HepG2 (cell line): ENCODE results near the gene RBSN. TPM values are rescaled to one million over a fixed set of nuclear protein-coding genes. Genes with fewer than 3 reads are reported as not detected.
A peak's percentile ranks its signal among the peaks of the same experiment; 100 is the strongest.

ENCODE experiments used
- FOXP1 ChIP-seq, 2 experiments: fragments of 450-650 bp in 1 of 2; IDR thresholded peaks; 2 replicates each; pipeline ENCODE4 v1.6.1; 2017 to 2018; ENCODE audit warnings: antibody characterized with exemption in 1 of 2
- GABPA ChIP-seq, 2 experiments: IDR thresholded peaks; 2 replicates each; pipeline ENCODE4 v1.6.1; 2011 to 2016; ENCODE audit warnings: low read depth in 2 of 2, low read length in 1 of 2, missing biosample characterization in 1 of 2, missing genetic modification characterization in 1 of 2
- GATAD2A ChIP-seq: IDR thresholded peaks from 2 replicates; pipeline ENCODE4 v1.6.1; 2016
- NR1H2 ChIP-seq: sonication (generic); formaldehyde crosslinking; IDR thresholded peaks from 2 replicates; pipeline ENCODE4 v1.8.1; 2022; ENCODE audit warnings: low read depth, missing genetic modification reagents, borderline replicate concordance
- SALL2 ChIP-seq: sonication (generic); formaldehyde crosslinking; IDR thresholded peaks from 2 replicates; pipeline ENCODE4 v1.8.1; 2023; ENCODE audit warnings: mild to moderate bottlenecking, missing genetic modification reagents, inconsistent platforms
- SP2 ChIP-seq: sonication (generic); formaldehyde crosslinking; IDR thresholded peaks from 2 replicates; pipeline ENCODE4 v1.5.1; 2020; ENCODE audit warnings: mild to moderate bottlenecking, missing genetic modification reagents
- SP5 ChIP-seq: IDR thresholded peaks from 2 replicates; pipeline ENCODE4 v1.6.1; 2016; ENCODE audit warnings: low read depth, borderline replicate concordance
- U2AF1 ChIP-seq: fragments of 200-400 bp; formaldehyde crosslinking; optimal IDR thresholded peaks from 2 replicates; pipeline ENCODE3; 2017; ENCODE audit warnings: mild to moderate bottlenecking, low read depth, low read length
- ZNF124 ChIP-seq: sonication (generic); formaldehyde crosslinking; IDR thresholded peaks from 2 replicates; pipeline ENCODE4 v1.4.0; 2020; ENCODE audit warnings: missing genetic modification reagents
- ZNF251 ChIP-seq: sonication (generic); formaldehyde crosslinking; IDR thresholded peaks from 2 replicates; pipeline ENCODE4 v1.9.0; 2021; ENCODE audit warnings: mild to moderate bottlenecking, missing genetic modification reagents
- ZNF256 ChIP-seq: sonication (generic); formaldehyde crosslinking; conservative IDR thresholded peaks from 2 replicates; pipeline ENCODE4 v1.4.0; 2020; ENCODE audit warnings: missing genetic modification reagents
- ZNF550 ChIP-seq: sonication (generic); formaldehyde crosslinking; IDR thresholded peaks from 2 replicates; pipeline ENCODE4 v1.4.0; 2020; ENCODE audit warnings: mild to moderate bottlenecking, missing genetic modification reagents, borderline replicate concordance
- ZNF572 ChIP-seq: sonication (generic); formaldehyde crosslinking; IDR thresholded peaks from 2 replicates; pipeline ENCODE4 v1.5.1; 2020; ENCODE audit warnings: mild to moderate bottlenecking, missing genetic modification reagents
- ZNF629 ChIP-seq: sonication (generic); formaldehyde crosslinking; conservative IDR thresholded peaks from 2 replicates; pipeline ENCODE4 v1.5.0; 2020; ENCODE audit warnings: missing genetic modification reagents
- polyA plus RNA-seq, 8 experiments: library from polyadenylated mRNA; depleted of rRNA in 3 of 8; stranded (reverse) in 7 of 8; unstranded in 1 of 8; fragments of >200 nt; fragmentation: Illumina TruSeq in 4 of 8; extraction: Trizol in 4 of 8; gene quantifications; 2 replicates each; pipeline versions ENCODE4 v1.2.1 to v1.2.3, GENCODE V29; 2011 to 2016; ENCODE audit warnings: low read depth in 4 of 8, missing spikeins in 1 of 8, mixed read lengths in 1 of 8; ENCODE audit not compliant: insufficient read depth in 1 of 8
- total RNA-seq, 5 experiments: library from RNA; depleted of rRNA; stranded (reverse); fragments of >200 nt; fragmentation: Illumina TruSeq; extraction: Trizol; gene quantifications; 2 replicates each; pipeline ENCODE4 v1.2.3, GENCODE V29; 2016; ENCODE audit warnings: low read depth in 1 of 5
- TF ChIP-seq, protein P1 (sequence below): sonication (generic); formaldehyde crosslinking; IDR thresholded peaks from 2 replicates; pipeline ENCODE4; 2020; ENCODE audit warnings: missing genetic modification reagents, mild to moderate bottlenecking, borderline replicate concordance
- TF ChIP-seq, protein P2 (sequence below): sonication (generic); formaldehyde crosslinking; IDR thresholded peaks from 2 replicates; pipeline ENCODE4 v1.8.0; 2022; ENCODE audit warnings: missing genetic modification reagents, low read depth, mild to moderate bottlenecking, borderline replicate concordance
- TF ChIP-seq, protein P3 (sequence below): sonication (generic); formaldehyde crosslinking; IDR thresholded peaks from 2 replicates; pipeline ENCODE4 v1.4.0; 2020; ENCODE audit warnings: missing genetic modification reagents
- TF ChIP-seq, protein P4 (sequence below): sonication (generic); IDR thresholded peaks from 2 replicates; pipeline ENCODE4 v1.6.1; 2016; ENCODE audit warnings: low read depth, borderline replicate concordance
- TF ChIP-seq, protein P5 (sequence below): sonication (generic); formaldehyde crosslinking; IDR thresholded peaks from 2 replicates; pipeline ENCODE4 v1.4.0; 2020; ENCODE audit warnings: missing genetic modification reagents, borderline replicate concordance
- TF ChIP-seq, protein P6 (sequence below): IDR thresholded peaks from 2 replicates; pipeline ENCODE4 v1.6.1; 2018; ENCODE audit warnings: missing genetic modification reagents, mild to moderate bottlenecking, missing compliant biosample characterization

RBSN gene
- total and polyA plus RNA-seq, 2 of the 13 experiments (the other 11 are each of a cell fraction or from before 2014, with no cell fraction given), result 7.9 to 11.8 TPM

DNA sequence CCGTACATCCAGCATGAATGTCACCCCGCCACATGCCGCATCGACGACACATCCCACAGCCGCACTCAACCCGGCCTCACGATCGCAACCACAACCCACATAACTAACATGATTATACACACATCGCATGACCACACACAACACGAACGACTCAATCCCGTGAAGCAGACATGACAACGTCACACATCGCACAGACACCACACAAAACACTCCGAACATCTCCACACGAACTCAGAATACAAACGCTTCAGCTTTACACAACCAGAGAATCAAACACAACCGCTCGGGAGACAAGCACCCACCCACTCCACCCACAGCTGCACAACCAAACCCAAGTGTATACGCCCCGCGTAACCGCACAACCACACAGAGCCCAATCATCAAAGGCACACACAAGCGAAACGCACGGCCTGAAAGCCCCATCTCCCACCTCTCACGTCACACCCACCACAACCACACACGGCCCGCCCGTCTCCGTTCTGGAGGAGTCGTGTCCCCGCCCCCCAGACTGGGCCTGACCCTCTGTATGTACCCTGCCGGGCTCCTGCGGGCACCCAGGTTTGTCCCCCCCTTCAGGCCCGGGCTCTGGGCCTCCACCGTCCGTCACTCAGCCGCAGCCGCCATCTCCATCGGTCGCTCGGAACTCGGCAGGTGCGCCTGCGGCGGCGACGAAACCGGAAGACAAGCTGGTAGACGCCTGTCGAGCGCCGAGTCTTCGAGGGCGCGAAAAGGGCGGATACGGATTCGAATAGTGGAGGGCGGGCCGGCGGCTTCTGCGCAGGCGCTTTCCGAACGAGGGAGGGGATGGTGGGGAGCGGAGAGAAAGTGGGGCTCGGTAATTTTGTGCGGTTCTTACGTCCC lies at the start of gene RBSN (continued):
- TF ChIP-seq, protein P1, sequence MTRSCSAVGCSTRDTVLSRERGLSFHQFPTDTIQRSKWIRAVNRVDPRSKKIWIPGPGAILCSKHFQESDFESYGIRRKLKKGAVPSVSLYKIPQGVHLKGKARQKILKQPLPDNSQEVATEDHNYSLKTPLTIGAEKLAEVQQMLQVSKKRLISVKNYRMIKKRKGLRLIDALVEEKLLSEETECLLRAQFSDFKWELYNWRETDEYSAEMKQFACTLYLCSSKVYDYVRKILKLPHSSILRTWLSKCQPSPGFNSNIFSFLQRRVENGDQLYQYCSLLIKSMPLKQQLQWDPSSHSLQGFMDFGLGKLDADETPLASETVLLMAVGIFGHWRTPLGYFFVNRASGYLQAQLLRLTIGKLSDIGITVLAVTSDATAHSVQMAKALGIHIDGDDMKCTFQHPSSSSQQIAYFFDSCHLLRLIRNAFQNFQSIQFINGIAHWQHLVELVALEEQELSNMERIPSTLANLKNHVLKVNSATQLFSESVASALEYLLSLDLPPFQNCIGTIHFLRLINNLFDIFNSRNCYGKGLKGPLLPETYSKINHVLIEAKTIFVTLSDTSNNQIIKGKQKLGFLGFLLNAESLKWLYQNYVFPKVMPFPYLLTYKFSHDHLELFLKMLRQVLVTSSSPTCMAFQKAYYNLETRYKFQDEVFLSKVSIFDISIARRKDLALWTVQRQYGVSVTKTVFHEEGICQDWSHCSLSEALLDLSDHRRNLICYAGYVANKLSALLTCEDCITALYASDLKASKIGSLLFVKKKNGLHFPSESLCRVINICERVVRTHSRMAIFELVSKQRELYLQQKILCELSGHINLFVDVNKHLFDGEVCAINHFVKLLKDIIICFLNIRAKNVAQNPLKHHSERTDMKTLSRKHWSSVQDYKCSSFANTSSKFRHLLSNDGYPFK (CRISPR knock-in tag), result peak; percentile 86; the same call in 1 of the 2 replicates
- TF ChIP-seq GABPA (IDR thresholded peaks at IDR 0.05; ENCODE audit: low read depth, low read length) (peak; percentile 82), GABPA (CRISPR knock-in tag; IDR thresholded peaks at IDR 0.05; ENCODE audit: low read depth) (peak; percentile 97), ZNF256 (CRISPR knock-in tag) (0 out of 2 replicates have a peak, but pooled peaks have one; percentile 18), SP5 (peak; percentile 74; the same call in 1 of the 2 replicates), ZNF124 (CRISPR knock-in tag) (peak; percentile 74), NR1H2 (CRISPR knock-in tag) (no peak), ZNF251 (0 out of 2 replicates have a peak, but pooled peaks have one; percentile 41), GATAD2A (peak; percentile 74), ZNF629 (CRISPR knock-in tag) (peak; percentile 40; the same call in 1 of the 2 replicates), ZNF550 (CRISPR knock-in tag) (no peak), U2AF1 (peak; percentile 19), SP2 (CRISPR knock-in tag) (peak; percentile 68), ZNF572 (CRISPR knock-in tag) (peak; percentile 66; the same call in 1 of the 2 replicates), FOXP1 (IDR thresholded peaks at IDR 0.05) (no peak), FOXP1 (CRISPR knock-in tag; IDR thresholded peaks at IDR 0.05) (peak; percentile 42), SALL2 (CRISPR knock-in tag) (peak; percentile 92)
- TF ChIP-seq, protein P2, sequence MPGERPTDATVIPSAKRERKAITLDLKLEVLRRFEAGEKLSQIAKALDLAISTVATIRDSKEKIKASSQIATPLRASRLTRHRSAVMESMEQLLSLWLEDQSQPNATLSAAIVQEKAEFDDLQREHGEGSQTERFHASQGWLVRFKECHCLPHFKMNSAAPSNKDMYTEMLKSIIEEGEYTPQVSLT, result no peak; the same call in 1 of the 2 replicates
- TF ChIP-seq, protein P3, sequence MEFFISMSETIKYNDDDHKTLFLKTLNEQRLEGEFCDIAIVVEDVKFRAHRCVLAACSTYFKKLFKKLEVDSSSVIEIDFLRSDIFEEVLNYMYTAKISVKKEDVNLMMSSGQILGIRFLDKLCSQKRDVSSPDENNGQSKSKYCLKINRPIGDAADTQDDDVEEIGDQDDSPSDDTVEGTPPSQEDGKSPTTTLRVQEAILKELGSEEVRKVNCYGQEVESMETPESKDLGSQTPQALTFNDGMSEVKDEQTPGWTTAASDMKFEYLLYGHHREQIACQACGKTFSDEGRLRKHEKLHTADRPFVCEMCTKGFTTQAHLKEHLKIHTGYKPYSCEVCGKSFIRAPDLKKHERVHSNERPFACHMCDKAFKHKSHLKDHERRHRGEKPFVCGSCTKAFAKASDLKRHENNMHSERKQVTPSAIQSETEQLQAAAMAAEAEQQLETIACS, result 0 out of 2 replicates have a peak, but pooled peaks have one; percentile 26
- TF ChIP-seq, protein P4, sequence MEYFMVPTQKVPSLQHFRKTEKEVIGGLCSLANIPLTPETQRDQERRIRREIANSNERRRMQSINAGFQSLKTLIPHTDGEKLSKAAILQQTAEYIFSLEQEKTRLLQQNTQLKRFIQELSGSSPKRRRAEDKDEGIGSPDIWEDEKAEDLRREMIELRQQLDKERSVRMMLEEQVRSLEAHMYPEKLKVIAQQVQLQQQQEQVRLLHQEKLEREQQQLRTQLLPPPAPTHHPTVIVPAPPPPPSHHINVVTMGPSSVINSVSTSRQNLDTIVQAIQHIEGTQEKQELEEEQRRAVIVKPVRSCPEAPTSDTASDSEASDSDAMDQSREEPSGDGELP, result peak; percentile 67; the same call in 1 of the 2 replicates
- TF ChIP-seq, protein P5, sequence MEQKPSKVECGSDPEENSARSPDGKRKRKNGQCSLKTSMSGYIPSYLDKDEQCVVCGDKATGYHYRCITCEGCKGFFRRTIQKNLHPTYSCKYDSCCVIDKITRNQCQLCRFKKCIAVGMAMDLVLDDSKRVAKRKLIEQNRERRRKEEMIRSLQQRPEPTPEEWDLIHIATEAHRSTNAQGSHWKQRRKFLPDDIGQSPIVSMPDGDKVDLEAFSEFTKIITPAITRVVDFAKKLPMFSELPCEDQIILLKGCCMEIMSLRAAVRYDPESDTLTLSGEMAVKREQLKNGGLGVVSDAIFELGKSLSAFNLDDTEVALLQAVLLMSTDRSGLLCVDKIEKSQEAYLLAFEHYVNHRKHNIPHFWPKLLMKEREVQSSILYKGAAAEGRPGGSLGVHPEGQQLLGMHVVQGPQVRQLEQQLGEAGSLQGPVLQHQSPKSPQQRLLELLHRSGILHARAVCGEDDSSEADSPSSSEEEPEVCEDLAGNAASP (CRISPR knock-in tag), result peak; percentile 72
- TF ChIP-seq, protein P6, sequence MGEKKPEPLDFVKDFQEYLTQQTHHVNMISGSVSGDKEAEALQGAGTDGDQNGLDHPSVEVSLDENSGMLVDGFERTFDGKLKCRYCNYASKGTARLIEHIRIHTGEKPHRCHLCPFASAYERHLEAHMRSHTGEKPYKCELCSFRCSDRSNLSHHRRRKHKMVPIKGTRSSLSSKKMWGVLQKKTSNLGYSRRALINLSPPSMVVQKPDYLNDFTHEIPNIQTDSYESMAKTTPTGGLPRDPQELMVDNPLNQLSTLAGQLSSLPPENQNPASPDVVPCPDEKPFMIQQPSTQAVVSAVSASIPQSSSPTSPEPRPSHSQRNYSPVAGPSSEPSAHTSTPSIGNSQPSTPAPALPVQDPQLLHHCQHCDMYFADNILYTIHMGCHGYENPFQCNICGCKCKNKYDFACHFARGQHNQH (CRISPR knock-in tag), result peak; percentile 92
